GM23338 (cell line): ENCODE data around the gene HOXB4. TPM values are rescaled to one million over a fixed set of nuclear protein-coding genes. Genes with fewer than 3 reads are reported as not detected.

Source experiments
- ATAC-seq: fragments of 200-7000 bp; cut with Tn5 transposase; 3 replicates; pipeline ENCODE4 v1.9.1; 2020
- DNase-seq: peaks from one replicate; pipeline ENCODE4 v3.0.0-alpha.2; 2015; ENCODE audit warnings: low spot score
- H2AFZ ChIP-seq: fragments of 200-600 bp; sonication (generic); 2 replicates; pipeline ENCODE4 v1.8.0; 2016; ENCODE audit warnings: antibody characterized with exemption, mild to moderate bottlenecking, moderate library complexity
- H3F3A ChIP-seq: fragments of 200-600 bp; sonication (generic); replicated peaks from 2 replicates; pipeline ENCODE4 v1.8.0; 2017; ENCODE audit warnings: antibody characterized with exemption, mixed run types, low read depth
- H3K27ac ChIP-seq: fragments of 200-600 bp; sonication (generic); 2 replicates; pipeline ENCODE4 v1.6.1; 2016; ENCODE audit warnings: low read depth
- H3K27me3 ChIP-seq: fragments of 200-600 bp; sonication (generic); 2 replicates; pipeline ENCODE4 v1.8.0; 2016; ENCODE audit warnings: mild to moderate bottlenecking, mixed run types, moderate library complexity; ENCODE audit not compliant: insufficient read depth
- H3K36me3 ChIP-seq: fragments of 200-600 bp; sonication (generic); 2 replicates; pipeline ENCODE4 v1.8.0; 2016; ENCODE audit warnings: mild to moderate bottlenecking; ENCODE audit not compliant: insufficient read depth
- H3K4me1 ChIP-seq: fragments of 200-600 bp; sonication (generic); 2 replicates; pipeline ENCODE4 v1.8.0; 2016; ENCODE audit warnings: mild to moderate bottlenecking, moderate library complexity; ENCODE audit not compliant: insufficient read depth
- H3K4me2 ChIP-seq: fragments of 200-600 bp; sonication (generic); 2 replicates; pipeline ENCODE4 v1.7.1; 2017; ENCODE audit warnings: mixed run types
- H3K4me3 ChIP-seq: fragments of 200-600 bp; sonication (generic); 2 replicates; pipeline ENCODE4 v1.6.1; 2016; ENCODE audit warnings: mixed run types
- H3K79me2 ChIP-seq: fragments of 200-600 bp; sonication (generic); replicated peaks from 2 replicates; pipeline ENCODE4 v1.8.0; 2017; ENCODE audit warnings: mild to moderate bottlenecking; ENCODE audit not compliant: insufficient read depth
- H3K9me2 ChIP-seq: fragments of 200-600 bp; sonication (generic); 2 replicates; pipeline ENCODE4 v1.8.0; 2017; ENCODE audit not compliant: insufficient read depth
- H4K20me1 ChIP-seq: fragments of 200-600 bp; sonication (generic); replicated peaks from 2 replicates; pipeline ENCODE4 v1.8.0; 2017; ENCODE audit warnings: mild to moderate bottlenecking; ENCODE audit not compliant: insufficient read depth
- H3K27ac Mint-ChIP-seq: 2 replicates; pipeline ENCODE4 v1.8.0; 2020; ENCODE audit warnings: inconsistent platforms, mild to moderate bottlenecking, moderate library complexity, mixed read lengths
- H3K27me3 Mint-ChIP-seq: 3 replicates; pipeline ENCODE4 v1.8.0; 2022; ENCODE audit warnings: low read depth, mild to moderate bottlenecking, moderate library complexity, mixed read lengths, inconsistent platforms; ENCODE audit not compliant: insufficient read depth, poor library complexity
- H3K36me3 Mint-ChIP-seq: 3 replicates; pipeline ENCODE4 v1.8.0; 2021; ENCODE audit warnings: low read depth, mild to moderate bottlenecking, inconsistent platforms, moderate library complexity, mixed read lengths
- H3K4me1 Mint-ChIP-seq: 3 replicates; pipeline ENCODE4 v1.8.0; 2020; ENCODE audit warnings: mild to moderate bottlenecking, inconsistent platforms, mixed read lengths
- H3K4me3 Mint-ChIP-seq: 3 replicates; pipeline ENCODE4 v1.8.0; 2021; ENCODE audit warnings: moderate library complexity, mild to moderate bottlenecking, inconsistent platforms, mixed read lengths
- H3K9me3 Mint-ChIP-seq: 3 replicates; pipeline ENCODE4 v1.8.0; 2020; ENCODE audit warnings: moderate library complexity, mild to moderate bottlenecking, inconsistent platforms, mixed read lengths
- ETS1 ChIP-seq: IDR thresholded peaks from 2 replicates; pipeline ENCODE4 v1.6.1; 2016; ENCODE audit warnings: antibody characterized with exemption
- EZH2 ChIP-seq: fragments of 200-600 bp; sonication (generic); IDR thresholded peaks from one replicate; pipeline ENCODE4 v1.8.0; 2017; ENCODE audit warnings: antibody characterized with exemption, mild to moderate bottlenecking, low read depth; ENCODE audit not compliant: unreplicated experiment
- EZH2phosphoT487 ChIP-seq: fragments of 200-600 bp; sonication (generic); IDR thresholded peaks from one replicate; pipeline ENCODE4 v1.8.1; 2018; ENCODE audit warnings: antibody characterized with exemption; ENCODE audit not compliant: unreplicated experiment
- JUNB ChIP-seq: IDR thresholded peaks from one replicate; pipeline ENCODE4 v1.6.1; 2016; ENCODE audit warnings: antibody characterized with exemption; ENCODE audit not compliant: unreplicated experiment
- NANOG ChIP-seq: IDR thresholded peaks from 2 replicates; pipeline ENCODE4 v1.6.1; 2016; ENCODE audit warnings: antibody characterized with exemption, borderline replicate concordance
- REST ChIP-seq: IDR thresholded peaks from one replicate; pipeline ENCODE4 v1.6.1; 2018; ENCODE audit warnings: antibody characterized with exemption; ENCODE audit not compliant: unreplicated experiment
- ZNF114 ChIP-seq: fragments of 250-450 bp; sonication (Bioruptor Pico); IDR thresholded peaks from 2 replicates; pipeline ENCODE4 v1.5.0; 2020; ENCODE audit warnings: mild to moderate bottlenecking, moderate library complexity
- polyA plus RNA-seq: library from polyadenylated mRNA; unstranded; fragments of >200 nt; fragmentation: Nextera tagmentation; extraction: Ambion mirVana; gene quantifications from 2 replicates; pipeline ENCODE4 v1.2.1, GENCODE V29; 2016
- total RNA-seq: library from RNA; depleted of rRNA; stranded (reverse); fragments of >200 nt; shearing (Covaris generic); gene quantifications from 2 replicates; pipeline ENCODE4 v1.2.3, GENCODE V29; 2014

The HOXB4 gene
- total and polyA plus RNA-seq, 2 experiments from 2014 or later: not detected

GRCh38 chr17:48613862-48614694 is 35.9 kb upstream of the HOXB4 start:
- H3K4me3 Mint-ChIP-seq: no peak overlapping the region; the same call in 2 of the 3 replicates
- Histone ChIP-seq H3K27me3 (peaks cover 100% of the 10 kb centered on the region), H3K27ac (no peak overlapping the region), H4K20me1 (peaks cover 44% of the 10 kb centered on the region), H3K4me3 (0 out of 2 replicates have a peak overlapping the region, but pooled peaks have one; percentile 30), H3K4me1 (peaks cover 45% of the 10 kb centered on the region), H3K9me2 (no peaks in the 10 kb centered on the region), H3F3A (peaks cover 30% of the 10 kb centered on the region), H3K4me2 (peak overlapping the region; percentile 62; the same call in 1 of the 2 replicates), H2AFZ (no peak overlapping the region), H3K79me2 (no peaks in the 10 kb centered on the region), H3K36me3 (no peaks in the 10 kb centered on the region)
- H3K9me3 Mint-ChIP-seq: peaks cover 7% of the 10 kb centered on the region; the same call in 2 of the 3 replicates
- H3K27me3 Mint-ChIP-seq: peaks cover 99% of the 10 kb centered on the region
- no peak overlapping the region for H3K27ac Mint-ChIP-seq
- peak; percentile 60 for DNase-seq
- H3K36me3 Mint-ChIP-seq: no peaks in the 10 kb centered on the region; the same call in 2 of the 3 replicates
- TF ChIP-seq JUNB (no peak), ETS1 (no peak), EZH2 (peak; percentile 100), ZNF114 (CRISPR knock-in tag) (no peak), NANOG (no peak), REST (no peak), EZH2phosphoT487 (peak; percentile 75)
- H3K4me1 Mint-ChIP-seq: peaks cover 34% of the 10 kb centered on the region
- peak; percentile 5 for ATAC-seq

- peaks cover 24% of the 10 kb centered on the region for H3K4me1 Mint-ChIP-seq
- H2AFZ ChIP-seq: no peak overlapping the region
These were observed 34.9 kb upstream of the HOXB4 start for GRCh38 chr17:48612854-48613691.

More at GRCh38 chr17:48612854-48613691, 34.9 kb upstream of the HOXB4 start:
- Mint-ChIP-seq H3K27ac (no peak overlapping the region), H3K36me3 (no peaks in the 10 kb centered on the region; the same call in 2 of the 3 replicates), H3K4me3 (peak overlapping the region; percentile 22; the same call in 2 of the 3 replicates), H3K9me3 (peaks cover 7% of the 10 kb centered on the region; the same call in 2 of the 3 replicates), H3K27me3 (peaks cover 99% of the 10 kb centered on the region)
- Histone ChIP-seq H3K9me2 (no peaks in the 10 kb centered on the region), H3K79me2 (no peaks in the 10 kb centered on the region), H3F3A (peaks cover 37% of the 10 kb centered on the region), H3K4me2 (peak overlapping the region; percentile 70), H3K4me1 (peaks cover 40% of the 10 kb centered on the region), H3K27me3 (peaks cover 100% of the 10 kb centered on the region), H3K27ac (no peak overlapping the region), H4K20me1 (peaks cover 50% of the 10 kb centered on the region), H3K4me3 (no peak overlapping the region), H3K36me3 (no peaks in the 10 kb centered on the region)
- ATAC-seq (no peak), DNase-seq (peak; percentile 57)
- peak; percentile 100 for TF ChIP-seq EZH2
- TF ChIP-seq REST: no peak
- TF ChIP-seq EZH2phosphoT487: peak; percentile 46
